Common myeloid progenitor, CD34-positive (primary cell): ENCODE data around the gene MYO1D.

ENCODE experiments used
- CTCF ChIA-PET: fragments of 350-600 bp; sonication (Branson Sonifier 250); formaldehyde crosslinking; loops from one replicate; lab custom pipeline; 2021; ENCODE audit warnings: antibody characterized with exemption; lab: Charles Lee
- POLR2A ChIA-PET: fragments of 350-600 bp; sonication (Branson Sonifier 250); formaldehyde crosslinking; loops from one replicate; lab custom pipeline; 2021; ENCODE audit warnings: antibody characterized with exemption; lab: Charles Lee
- DNase-seq, 3 donors: peaks; one replicate each; pipeline versions ENCODE4 v3.0.0 to v3.0.0-alpha.2; 2013
- H3K27ac ChIP-seq, 2 experiments: 1 replicate in 1 of 2; 2 replicates in 1 of 2; pipeline ENCODE4 v1.7.0; 2013; ENCODE audit warnings: inconsistent platforms in 2 of 2, low read length in 2 of 2, mild to moderate bottlenecking in 2 of 2, low read depth in 1 of 2, moderate library complexity in 1 of 2; ENCODE audit not compliant: severe bottlenecking in 2 of 2, insufficient read depth in 1 of 2, poor library complexity in 1 of 2
- H3K27me3 ChIP-seq, 5 experiments: replicated peaks in 2 of 5; 1 replicate in 3 of 5; 2 replicates in 2 of 5; pipeline versions ENCODE4 v1.6.1 to v1.7.0; 2013; ENCODE audit warnings: low read length in 4 of 5, mild to moderate bottlenecking in 2 of 5, moderate library complexity in 2 of 5, inconsistent platforms in 1 of 5; ENCODE audit not compliant: insufficient read depth in 5 of 5, control insufficient read depth in 4 of 5
- H3K36me3 ChIP-seq, 4 experiments: 1 replicate in 2 of 4; 2 replicates in 2 of 4; pipeline versions ENCODE4 v1.6.1 to v1.7.0; 2013; ENCODE audit warnings: low read length in 3 of 4, control low read depth in 1 of 4, mild to moderate bottlenecking in 1 of 4; ENCODE audit not compliant: control insufficient read depth in 4 of 4, insufficient read depth in 4 of 4
- H3K4me1 ChIP-seq, 4 experiments: 1 replicate in 3 of 4; 2 replicates in 1 of 4; pipeline versions ENCODE4 v1.6.1 to v1.7.1; 2013; ENCODE audit warnings: low read length in 3 of 4, mild to moderate bottlenecking in 3 of 4, control low read depth in 1 of 4, inconsistent platforms in 1 of 4, moderate library complexity in 1 of 4; ENCODE audit not compliant: control insufficient read depth in 4 of 4, insufficient read depth in 4 of 4; ENCODE audit errors: control extremely low read depth in 1 of 4
- H3K4me3 ChIP-seq, 7 experiments: 1 replicate in 4 of 7; 2 replicates in 3 of 7; pipeline versions ENCODE4 v1.5.1 to v1.7.0; 2013; ENCODE audit warnings: mild to moderate bottlenecking in 7 of 7, low read length in 6 of 7, moderate library complexity in 6 of 7, inconsistent platforms in 2 of 7, low read depth in 2 of 7, control low read depth in 1 of 7; ENCODE audit not compliant: insufficient read depth in 4 of 7, control insufficient read depth in 1 of 7; ENCODE audit errors: extremely low read depth in 1 of 7
- H3K9me3 ChIP-seq, 5 experiments: 1 replicate in 4 of 5; 2 replicates in 1 of 5; pipeline versions ENCODE4 v1.6.1 to v1.7.1; 2013; ENCODE audit warnings: low read length in 4 of 5, mild to moderate bottlenecking in 2 of 5, inconsistent platforms in 1 of 5, low read depth in 1 of 5, moderate library complexity in 1 of 5; ENCODE audit not compliant: control insufficient read depth in 4 of 5, insufficient read depth in 2 of 5; ENCODE audit errors: control extremely low read depth in 1 of 5
- WGBS: methylation state at CpG from one replicate; pipeline ENCODE4 v1.1.5; 2013; ENCODE audit not compliant: insufficient coverage; 5-methylcytosine and 5-hydroxymethylcytosine counted together

Gene MYO1D

GRCh38 chr17:32482568-32483320 lies 394.2 kb downstream of the MYO1D start:
- WGBS = 95% methylated on average over 10 of the region's 11 CpGs
- Histone ChIP-seq H3K4me3 (no peak overlapping the region), H3K27me3 (no peaks in the 10 kb centered on the region), H3K4me1 (peaks cover 0 to 13% (median 10%) of the 10 kb centered on the region in 4 experiments), H3K9me3 (no peaks in the 10 kb centered on the region), H3K27ac (no peak overlapping the region), H3K36me3 (peaks cover 11 to 48% (median 42%) of the 10 kb centered on the region in 4 experiments)
- DNase-seq = no peak
- CTCF ChIA-PET = interaction anchor here (1.1 to 3.5 kb wide), 9 partner anchors 8 to 274 kb away, joined by 4 to 24 read pairs (median 11); partner anchors contain the start of gene PSMD11
- POLR2A ChIA-PET = interaction anchor here (0.5 to 1.0 kb wide), 2 partner anchors 15 to 25 kb away, joined by 3 to 4 read pairs; no protein-coding TSS in a partner anchor

GRCh38 chr17:32481193-32481592 lies 395.7 kb downstream of the MYO1D start:
- H3K36me3 ChIP-seq = peaks cover 22 to 63% (median 56%) of the 10 kb centered on the region in 4 experiments
- 100% methylated on average over 2 of the region's 8 CpGs for WGBS
- H3K27ac ChIP-seq = no peak overlapping the region
- H3K9me3 ChIP-seq = no peaks in the 10 kb centered on the region
- ChIA-PET POLR2A (no interaction called here), CTCF (no interaction called here)
- no peaks in the 10 kb centered on the region for H3K27me3 ChIP-seq
- peaks cover 0 to 5% (median 3%) of the 10 kb centered on the region in 4 experiments for H3K4me1 ChIP-seq
- no peak for DNase-seq
- H3K4me3 ChIP-seq = no peak overlapping the region

GRCh38 chr17:32479074-32479617 lies 397.8 kb downstream of the MYO1D start:
- no peak for DNase-seq
- no peak overlapping the region for H3K4me3 ChIP-seq
- no peaks in the 10 kb centered on the region for H3K9me3 ChIP-seq
- ChIA-PET CTCF (interaction anchor here (1.7 kb wide), 1 partner anchor 11 kb away, joined by 5 read pairs; no protein-coding TSS in a partner anchor), POLR2A (no interaction called here)
- peaks cover 29 to 84% (median 73%) of the 10 kb centered on the region in 4 experiments for H3K36me3 ChIP-seq
- no peaks in the 10 kb centered on the region for H3K27me3 ChIP-seq
- no peaks in the 10 kb centered on the region for H3K4me1 ChIP-seq
- 100% methylated on average over 4 of the region's 5 CpGs for WGBS
- H3K27ac ChIP-seq = no peak overlapping the region

- H3K36me3 ChIP-seq = peaks cover 27 to 93% (median 76%) of the 10 kb centered on the region in 4 experiments
- 95% methylated on average over 4 of the region's 8 CpGs for WGBS
- CTCF ChIA-PET = interaction anchor here (1.0 to 1.5 kb wide), 3 partner anchors 15 to 146 kb away, joined by 3 read pairs; partner anchors contain the start of gene PSMD11
These were observed 399.7 kb downstream of the MYO1D start for GRCh38 chr17:32477220-32477619.

GRCh38 chr17:32475258-32475657 lies 401.7 kb downstream of the MYO1D start:
- Histone ChIP-seq H3K9me3 (no peaks in the 10 kb centered on the region), H3K27me3 (no peaks in the 10 kb centered on the region), H3K27ac (no peak overlapping the region), H3K36me3 (peaks cover 35 to 92% (median 76%) of the 10 kb centered on the region in 4 experiments), H3K4me3 (no peak overlapping the region), H3K4me1 (no peaks in the 10 kb centered on the region)
- no peak for DNase-seq
- ChIA-PET POLR2A (no interaction called here), CTCF (interaction anchor here (1.1 kb wide), 1 partner anchor 10 kb away, joined by 3 read pairs; no protein-coding TSS in a partner anchor)
- WGBS = no CpG with 5 or more reads among the region's 3 CpGs

More at GRCh38 chr17:32477220-32477619, 399.7 kb downstream of the MYO1D start:
- POLR2A ChIA-PET = no interaction called here
- Histone ChIP-seq H3K27me3 (no peaks in the 10 kb centered on the region), H3K9me3 (no peaks in the 10 kb centered on the region), H3K27ac (no peak overlapping the region), H3K4me3 (no peak overlapping the region), H3K4me1 (no peaks in the 10 kb centered on the region)
- no peak for DNase-seq

- 100% methylated on average over 3 of the region's 4 CpGs for WGBS
- Histone ChIP-seq H3K27me3 (no peaks in the 10 kb centered on the region), H3K36me3 (peaks cover 23 to 88% (median 68%) of the 10 kb centered on the region in 4 experiments), H3K27ac (no peak overlapping the region), H3K4me1 (no peaks in the 10 kb centered on the region), H3K4me3 (no peak overlapping the region), H3K9me3 (no peaks in the 10 kb centered on the region)
- no peak for DNase-seq
- POLR2A ChIA-PET = interaction anchor here (0.8 kb wide), 1 partner anchor 69 kb away, joined by 4 read pairs; no protein-coding TSS in a partner anchor
- CTCF ChIA-PET = interaction anchor here (1.2 to 5.1 kb wide), 3 partner anchors 10 to 27 kb away, joined by 4 to 38 read pairs (median 17); partner anchors contain the start of gene PSMD11
These were observed 405.3 kb downstream of the MYO1D start for GRCh38 chr17:32471652-32472051.
